Measurements from ENCODE around the gene RBL1.

GRCh38 chr20:37081717-37082289 is 14.0 kb downstream of the RBL1 start:
- TF ChIP-seq, protein P1, sequence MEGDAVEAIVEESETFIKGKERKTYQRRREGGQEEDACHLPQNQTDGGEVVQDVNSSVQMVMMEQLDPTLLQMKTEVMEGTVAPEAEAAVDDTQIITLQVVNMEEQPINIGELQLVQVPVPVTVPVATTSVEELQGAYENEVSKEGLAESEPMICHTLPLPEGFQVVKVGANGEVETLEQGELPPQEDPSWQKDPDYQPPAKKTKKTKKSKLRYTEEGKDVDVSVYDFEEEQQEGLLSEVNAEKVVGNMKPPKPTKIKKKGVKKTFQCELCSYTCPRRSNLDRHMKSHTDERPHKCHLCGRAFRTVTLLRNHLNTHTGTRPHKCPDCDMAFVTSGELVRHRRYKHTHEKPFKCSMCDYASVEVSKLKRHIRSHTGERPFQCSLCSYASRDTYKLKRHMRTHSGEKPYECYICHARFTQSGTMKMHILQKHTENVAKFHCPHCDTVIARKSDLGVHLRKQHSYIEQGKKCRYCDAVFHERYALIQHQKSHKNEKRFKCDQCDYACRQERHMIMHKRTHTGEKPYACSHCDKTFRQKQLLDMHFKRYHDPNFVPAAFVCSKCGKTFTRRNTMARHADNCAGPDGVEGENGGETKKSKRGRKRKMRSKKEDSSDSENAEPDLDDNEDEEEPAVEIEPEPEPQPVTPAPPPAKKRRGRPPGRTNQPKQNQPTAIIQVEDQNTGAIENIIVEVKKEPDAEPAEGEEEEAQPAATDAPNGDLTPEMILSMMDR (IDR thresholded peaks at IDR 0.05; ENCODE audit: low read depth, low read length, missing input control): peak; percentile 30
- TF ChIP-seq REST (IDR thresholded peaks at IDR 0.05) (no peak), GABPA (IDR thresholded peaks at IDR 0.05 in 1 of 2, conservative IDR thresholded peaks at IDR 0.05 in 1 of 2) (no peak), HNF4A (conservative IDR thresholded peaks at IDR 0.05) (no peak), MAX (IDR thresholded peaks at IDR 0.05) (no peak)

Measured in liver (tissue), 3 donors.